T-helper 1 cell treated with Interleukin-12 subunit alpha and Interleukin-12 subunit beta and Interleukin-4 antibody, amounts not matched to agents 30 ng/mL and 1 ng/mL, for 36 hours (primary cell): ENCODE measurements around the gene PARL. TPM values are rescaled to one million over a fixed set of nuclear protein-coding genes. Genes with fewer than 3 reads are reported as not detected.

Experiments
- intact Hi-C: fragments of 100-400 bp; cut with micrococcal nuclease; formaldehyde crosslinking; loops from one replicate; pipeline ENCODE4 v1.15.1; 2024
- total RNA-seq: library from RNA; stranded (reverse); gene quantifications from 2 replicates; pipeline ENCODE4 v1.2.3, GENCODE V29; 2022

The PARL gene
- total RNA-seq, 1 donor from 2014 or later = 51.4 TPM

DNA sequence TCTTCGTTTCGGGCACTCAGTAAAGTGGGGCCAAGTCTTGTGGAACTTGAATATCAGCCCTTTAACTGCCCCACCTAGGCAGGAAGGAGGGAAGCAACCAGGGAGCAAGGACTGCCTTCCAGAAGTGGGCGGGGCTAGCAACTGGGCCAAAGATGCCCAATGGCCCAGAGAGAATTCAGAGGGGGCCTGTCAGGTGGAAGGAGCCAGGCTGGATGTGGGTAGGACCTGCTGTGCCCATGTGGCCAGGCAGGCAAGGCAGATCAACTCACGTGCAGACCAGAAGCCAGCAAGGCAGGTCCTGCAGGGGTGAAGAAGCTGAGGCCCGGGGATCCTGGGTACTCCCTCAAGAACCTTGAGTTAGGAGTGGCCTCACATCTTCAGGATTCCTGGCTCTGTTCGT lies 64.8 kb downstream of the PARL start:
- intact Hi-C loops = no loop called here

- intact Hi-C loops = no loop called here
These were observed 65.7 kb downstream of the PARL start for GRCh38 chr3:183818706-183819624.

DNA sequence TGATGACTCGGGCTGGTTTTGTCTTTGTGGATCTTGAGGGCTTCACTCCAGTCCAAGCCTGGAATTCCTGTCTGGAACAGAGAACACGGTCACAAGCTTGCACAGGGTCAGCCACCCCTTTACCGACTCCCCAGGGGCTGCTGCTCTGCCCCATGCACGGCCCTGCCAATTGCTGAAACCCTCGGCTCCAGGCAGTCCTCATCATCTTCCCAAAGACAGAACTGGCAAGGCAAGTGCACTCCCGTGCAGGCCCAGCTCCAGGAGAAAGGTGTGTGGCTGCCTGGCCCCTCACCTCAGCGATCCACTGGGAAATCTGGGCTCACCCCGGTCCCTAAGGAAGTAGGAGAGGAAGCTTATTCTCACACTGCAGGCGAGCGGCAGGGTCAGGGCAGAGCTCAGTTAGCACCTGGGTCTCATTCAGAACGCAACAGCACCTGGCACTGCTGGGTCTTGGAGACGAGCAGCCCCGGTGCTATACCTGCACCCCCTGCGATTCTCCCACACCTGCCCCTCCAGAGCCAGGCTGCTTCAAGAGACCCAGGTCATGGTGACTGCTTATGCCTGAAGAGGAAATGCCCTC lies 66.5 kb downstream of the PARL start:
- intact Hi-C loops = no loop called here

DNA sequence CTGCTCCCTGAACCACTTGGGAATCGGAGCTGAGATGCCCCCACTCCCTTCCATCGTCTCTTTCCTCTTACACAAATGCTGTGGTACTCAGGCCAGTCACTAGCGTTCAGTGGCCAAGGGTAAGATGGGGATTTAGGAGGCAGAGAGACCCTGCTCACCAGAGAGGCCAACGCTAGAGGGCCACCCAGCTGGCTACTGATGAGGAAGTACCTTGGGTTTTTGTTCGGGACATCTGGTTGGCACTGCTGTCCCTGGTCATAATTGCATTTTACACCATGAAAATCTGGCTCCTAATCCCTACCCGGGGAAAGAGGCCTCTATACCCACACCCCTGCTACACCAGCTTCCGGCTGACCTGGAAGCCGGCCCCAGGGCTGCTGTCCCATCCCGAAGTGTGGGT lies 67.0 kb downstream of the PARL start:
- intact Hi-C loops = no loop called here

- intact Hi-C loops = no loop called here
These were observed 67.8 kb downstream of the PARL start for GRCh38 chr3:183816681-183817510.

DNA sequence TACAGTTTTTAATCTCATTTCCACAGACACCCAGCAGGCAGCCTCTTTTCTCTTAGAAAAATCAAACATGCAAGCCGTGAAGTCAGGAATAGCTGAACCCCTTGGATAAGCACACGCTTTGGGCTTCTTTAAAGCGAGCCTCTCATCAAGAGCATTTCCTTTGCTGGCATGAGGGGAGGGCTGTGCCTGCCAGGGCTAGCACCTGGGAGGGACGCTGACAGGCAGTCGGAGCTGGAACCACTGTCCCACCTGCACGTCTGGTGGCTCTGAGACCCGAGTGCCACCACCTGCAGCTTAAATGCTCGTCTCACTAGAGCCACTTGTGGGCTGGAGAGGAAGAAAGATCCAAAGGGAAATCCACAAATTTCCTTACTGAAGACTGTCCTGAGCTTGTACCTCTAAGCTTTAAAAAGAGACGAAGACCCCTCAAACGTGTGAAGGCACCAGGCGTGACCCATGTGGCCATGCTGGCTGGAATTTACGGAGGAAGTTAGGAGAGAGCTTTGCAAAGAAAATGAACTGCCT lies 68.7 kb downstream of the PARL start:
- intact Hi-C loops = no loop called here

DNA sequence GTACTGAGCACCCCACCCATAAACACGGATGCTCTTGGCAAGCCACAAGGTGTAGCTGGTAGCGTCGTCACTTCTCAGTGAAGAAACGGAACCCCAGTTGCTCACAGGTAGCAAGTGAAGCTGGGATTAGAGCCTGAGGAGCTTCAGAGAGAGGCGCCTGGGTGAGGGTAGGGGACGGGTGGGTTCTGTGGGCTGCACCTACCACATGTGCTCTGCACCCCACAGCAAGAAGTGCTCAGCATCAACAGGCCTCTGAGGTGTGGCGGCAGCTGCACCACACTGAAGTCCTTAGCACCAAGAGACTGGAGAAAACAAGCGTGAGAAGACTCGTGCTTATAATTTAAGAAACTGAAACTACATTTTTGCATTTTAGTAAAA lies 69.1 kb downstream of the PARL start:
- intact Hi-C loops = no loop called here

- intact Hi-C loops = no loop called here
These were observed 70.4 kb downstream of the PARL start for GRCh38 chr3:183814240-183814639.

GRCh38 chr3:183812761-183813445 lies 71.8 kb downstream of the PARL start:
- intact Hi-C loops = no loop called here

DNA sequence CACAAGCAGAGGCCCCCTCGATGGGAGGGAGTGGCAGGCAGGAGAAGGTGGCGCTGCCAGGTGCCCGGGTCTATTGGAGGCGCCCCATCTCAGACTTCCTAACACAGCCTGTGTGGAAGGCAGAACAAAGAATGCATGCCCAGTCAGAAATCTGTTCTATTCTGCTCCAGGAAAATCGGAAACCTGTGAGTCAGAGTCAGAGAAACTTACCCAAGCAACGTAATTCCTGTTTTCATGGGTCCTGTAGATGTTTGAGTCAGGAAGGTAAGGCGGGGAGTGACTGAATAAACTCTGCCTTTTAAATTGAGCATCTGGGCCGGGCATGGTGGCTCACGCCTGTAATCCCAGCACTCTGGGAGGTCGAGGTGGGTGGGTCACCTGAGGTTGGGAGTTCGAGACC lies 73.0 kb downstream of the PARL start:
- intact Hi-C loops = no loop called here

DNA sequence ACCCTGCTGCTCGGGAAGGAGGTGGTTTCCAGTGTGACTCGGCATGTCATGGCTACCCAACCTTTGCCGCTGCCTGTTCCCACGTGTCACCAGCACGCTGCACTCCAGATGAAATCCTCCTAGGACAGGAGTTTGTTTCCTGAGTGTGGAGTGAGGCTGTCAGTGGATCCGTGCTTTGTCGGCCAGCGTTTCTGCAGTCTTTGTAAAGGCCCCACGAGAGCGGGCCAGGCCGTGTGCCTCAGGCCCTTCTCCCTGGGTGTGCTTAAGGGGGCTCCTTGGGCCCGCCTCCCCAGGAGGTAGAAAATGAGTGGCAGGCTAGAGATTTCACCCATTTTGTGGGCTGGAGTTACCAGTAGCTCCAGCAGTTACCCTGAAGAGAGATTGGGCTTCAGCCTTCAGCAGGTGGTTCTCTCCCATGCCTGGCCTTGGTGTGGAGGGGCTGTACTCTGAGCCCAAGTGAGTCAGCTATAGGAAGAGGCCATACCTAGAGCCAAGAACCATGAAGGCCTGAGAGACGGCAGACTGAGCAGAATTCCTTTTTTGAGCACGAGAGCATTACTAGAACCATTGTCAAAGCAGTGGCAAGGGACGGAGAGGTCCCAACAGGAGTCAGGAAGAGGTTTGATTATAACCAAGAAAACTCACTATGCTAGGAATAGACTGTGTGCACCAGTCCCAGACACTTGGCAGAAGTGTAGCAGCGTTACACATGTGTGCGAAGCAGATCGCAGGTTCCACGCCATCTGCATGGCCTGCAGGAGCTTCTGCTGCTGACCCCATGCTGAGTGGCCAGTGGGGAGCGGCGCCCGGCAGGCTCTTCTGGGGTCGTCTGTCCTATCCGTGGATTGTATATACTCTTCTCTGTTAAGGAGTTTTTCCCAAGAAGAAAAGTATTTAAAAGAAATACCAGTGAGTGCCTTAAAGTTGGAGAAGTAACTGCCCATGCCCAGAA lies 73.8 kb downstream of the PARL start:
- intact Hi-C loops = no loop called here

DNA sequence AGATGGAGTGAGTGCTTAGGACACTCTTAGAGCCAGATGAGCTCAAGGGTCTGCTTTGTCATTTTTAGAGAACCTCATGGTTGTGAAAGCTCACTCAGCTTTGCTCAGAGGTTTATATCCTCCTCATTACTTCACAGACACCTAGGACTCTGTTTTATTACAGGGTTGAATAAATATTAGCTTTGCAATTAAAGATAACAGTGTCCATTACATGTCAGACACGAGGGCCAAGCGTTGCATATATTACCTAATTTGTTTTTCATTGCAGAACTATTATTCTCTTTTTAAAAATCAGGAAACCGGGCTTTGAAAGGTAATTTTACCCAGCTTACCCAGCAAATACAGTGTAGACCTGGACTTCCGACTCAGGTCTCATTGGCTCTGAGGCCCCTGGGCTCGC lies 75.4 kb downstream of the PARL start:
- intact Hi-C loops = no loop called here

- intact Hi-C loops = no loop called here
These were observed 76.3 kb downstream of the PARL start for GRCh38 chr3:183808355-183808754.

- intact Hi-C loops = no loop called here
These were observed 76.8 kb downstream of the PARL start for GRCh38 chr3:183807881-183808280.

DNA sequence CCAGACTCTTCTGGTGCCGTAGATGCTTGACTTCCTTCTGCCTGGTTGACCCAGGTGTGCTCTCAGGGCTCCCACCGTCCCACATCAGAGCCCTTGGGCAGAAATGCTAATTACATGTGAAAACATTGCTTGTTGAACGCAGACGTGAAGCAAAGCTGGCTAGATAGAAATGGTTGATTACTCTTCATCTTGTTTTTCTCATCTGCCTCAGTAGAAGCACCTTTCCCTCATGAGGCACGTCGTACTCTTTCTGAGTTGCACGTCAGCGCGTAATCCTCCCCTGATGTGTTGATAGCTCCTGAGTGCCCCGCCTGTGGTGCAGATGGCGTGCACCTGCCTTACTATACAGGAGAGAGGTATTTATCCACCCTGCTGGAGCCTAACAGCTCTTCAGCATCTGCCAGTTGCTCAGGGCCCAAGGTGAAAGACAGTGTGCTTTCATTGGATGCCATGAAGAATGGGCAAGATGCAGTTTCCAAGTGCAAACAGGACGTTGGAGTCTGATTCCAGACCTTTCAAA lies 77.4 kb downstream of the PARL start:
- intact Hi-C loops = no loop called here

DNA sequence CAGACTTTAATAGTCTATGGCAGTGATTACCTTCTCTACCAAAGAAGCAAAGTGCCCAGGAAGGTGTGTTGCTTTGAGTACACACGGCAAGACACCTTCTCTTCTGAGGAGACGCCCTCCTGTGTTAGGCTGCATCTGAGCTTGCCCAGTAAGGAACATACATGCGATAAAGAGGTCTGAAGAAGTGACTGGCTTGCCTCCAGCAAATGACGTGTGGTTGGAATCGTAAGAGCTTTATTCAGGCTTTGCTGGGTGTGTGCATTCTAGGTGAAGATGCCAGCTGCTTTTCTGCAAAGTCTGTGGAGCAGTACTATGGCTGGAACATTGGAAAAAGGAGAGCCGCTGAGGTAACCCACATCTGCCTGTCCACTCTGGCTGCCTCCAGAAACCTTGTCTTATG lies 81.7 kb downstream of the PARL start:
- intact Hi-C loops = no loop called here

GRCh38 chr3:183801601-183802000 lies 83.1 kb downstream of the PARL start:
- intact Hi-C loops = no loop called here

DNA sequence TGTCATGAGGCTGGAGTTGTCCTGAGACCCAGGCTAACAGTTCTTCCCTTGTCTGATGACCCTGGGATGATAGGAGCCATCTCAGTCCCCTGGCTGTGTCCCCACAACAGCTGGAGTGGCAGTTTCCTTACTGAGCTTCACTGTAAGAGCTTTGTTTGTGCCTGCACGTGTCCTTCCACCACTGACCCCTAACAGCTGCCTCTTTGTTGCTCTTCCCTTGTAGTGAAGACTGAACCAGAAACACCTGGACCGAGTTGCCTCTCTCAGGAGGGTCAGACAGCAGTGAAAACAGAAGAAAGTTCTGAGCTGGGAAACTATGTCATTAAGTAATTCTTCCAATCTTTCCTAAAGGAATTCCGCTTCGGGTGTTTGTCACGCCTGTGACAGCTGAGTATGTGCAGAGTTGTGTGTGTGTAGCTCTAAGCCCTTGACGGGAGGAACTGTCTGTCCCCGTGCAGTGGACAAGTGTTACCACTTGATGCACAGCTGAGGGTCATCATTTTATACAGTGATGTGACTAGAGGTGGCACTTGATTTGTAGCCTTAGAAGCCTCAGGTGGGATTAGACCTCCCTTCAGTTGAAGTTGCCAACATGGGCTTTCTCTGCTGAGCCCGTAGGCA lies 84.3 kb downstream of the PARL start:
- intact Hi-C loops = no loop called here

DNA sequence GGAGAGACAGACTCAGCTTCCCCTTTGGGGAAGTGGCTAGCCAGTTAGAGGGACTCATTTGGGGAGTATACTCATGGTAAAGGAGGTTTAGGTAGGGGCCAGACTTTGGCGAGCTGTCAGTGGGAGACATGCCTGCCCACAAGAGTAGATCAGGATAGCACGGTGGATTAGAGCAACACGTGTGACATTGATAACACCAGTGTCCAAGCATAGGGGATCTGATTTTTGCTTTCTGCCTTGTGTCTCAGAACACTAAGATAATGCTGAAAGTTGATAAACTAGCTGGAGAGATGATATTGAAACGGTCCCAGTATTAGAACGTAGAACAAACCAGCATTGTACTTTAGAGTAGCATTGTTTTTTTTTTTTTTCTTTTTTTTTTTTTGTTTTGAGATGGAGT lies 85.2 kb downstream of the PARL start:
- intact Hi-C loops = no loop called here
